Erythroblast (primary cell): ENCODE data around the gene PMS1.

Source experiments
- GATA1 ChIP-seq: IDR thresholded peaks from 2 replicates; pipeline ENCODE4 v1.6.1; 2011; ENCODE audit warnings: low read depth, mild to moderate bottlenecking, control low read depth, low read length, moderate library complexity
- POLR2A ChIP-seq: IDR thresholded peaks from 2 replicates; pipeline ENCODE4 v1.6.1; 2011; ENCODE audit warnings: mild to moderate bottlenecking, low read length

- TF ChIP-seq POLR2A (no peak), GATA1 (no peak)
These were observed 51.8 kb downstream of the PMS1 start for GRCh38 chr2:189835855-189836558.
